Type B pancreatic cell (in vitro differentiated cells): ENCODE measurements around the gene ALG3. TPM values are rescaled to one million over a fixed set of nuclear protein-coding genes. Genes with fewer than 3 reads are reported as not detected.

Experiments used
- DNase-seq: peaks from one replicate; pipeline ENCODE4 v3.0.0; 2021; ENCODE audit warnings: mixed read lengths; ENCODE audit not compliant: unreplicated experiment; ENCODE audit errors: extremely low spot score
- H3K27ac Mint-ChIP-seq: 2 replicates; pipeline ENCODE4 v1.8.0; 2021; ENCODE audit warnings: mild to moderate bottlenecking, mixed read lengths
- H3K27me3 Mint-ChIP-seq: 2 replicates; pipeline ENCODE4 v1.8.0; 2021; ENCODE audit warnings: mixed read lengths
- H3K36me3 Mint-ChIP-seq: 2 replicates; pipeline ENCODE4 v1.8.0; 2021; ENCODE audit warnings: mixed read lengths
- H3K4me1 Mint-ChIP-seq: one replicate; pipeline ENCODE4 v1.8.0; 2021; ENCODE audit warnings: mixed read lengths; ENCODE audit not compliant: unreplicated experiment
- H3K4me3 Mint-ChIP-seq: 2 replicates; pipeline ENCODE4 v1.8.0; 2021; ENCODE audit warnings: mild to moderate bottlenecking, mixed read lengths
- H3K9me3 Mint-ChIP-seq: 2 replicates; pipeline ENCODE4 v1.8.0; 2021; ENCODE audit warnings: mixed read lengths
- total RNA-seq: library from RNA; stranded (reverse); gene quantifications from 2 replicates; pipeline ENCODE4 v1.2.1, GENCODE V29; 2021; ENCODE audit warnings: low replicate concordance
- TF ChIP-seq, protein P1 (sequence below): fragments of 200-600 bp; sonication (generic); conservative IDR thresholded peaks from 2 replicates; pipeline ENCODE4 v1.5.0; 2021; ENCODE audit warnings: antibody characterized with exemption, mild to moderate bottlenecking

The ALG3 gene
- total RNA-seq, 1 donor from 2014 or later: 55.8 TPM

DNA sequence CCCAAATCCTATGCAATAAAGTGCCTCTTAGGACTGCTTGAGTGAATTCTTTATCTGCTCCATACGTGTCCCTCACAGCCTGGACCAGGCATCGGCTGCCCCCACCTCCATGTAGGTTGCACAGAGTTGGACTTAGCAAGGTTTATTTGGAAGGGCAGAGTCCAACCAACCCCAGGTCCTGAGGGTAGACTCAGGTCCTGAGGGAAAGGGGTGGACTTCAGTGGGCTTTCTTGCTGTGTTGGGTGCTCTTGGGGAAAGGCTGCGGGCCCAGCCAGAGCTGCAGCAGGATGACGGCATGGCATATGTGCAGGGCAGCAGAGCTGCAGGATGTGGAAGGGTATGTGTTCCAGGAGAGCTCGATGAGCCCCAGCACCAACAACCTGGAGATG, 6.5 kb downstream of the ALG3 start:
- no peaks in the 10 kb centered on the region for H3K9me3 Mint-ChIP-seq
- peaks cover 8% of the 10 kb centered on the region for H3K36me3 Mint-ChIP-seq
- TF ChIP-seq, protein P1, sequence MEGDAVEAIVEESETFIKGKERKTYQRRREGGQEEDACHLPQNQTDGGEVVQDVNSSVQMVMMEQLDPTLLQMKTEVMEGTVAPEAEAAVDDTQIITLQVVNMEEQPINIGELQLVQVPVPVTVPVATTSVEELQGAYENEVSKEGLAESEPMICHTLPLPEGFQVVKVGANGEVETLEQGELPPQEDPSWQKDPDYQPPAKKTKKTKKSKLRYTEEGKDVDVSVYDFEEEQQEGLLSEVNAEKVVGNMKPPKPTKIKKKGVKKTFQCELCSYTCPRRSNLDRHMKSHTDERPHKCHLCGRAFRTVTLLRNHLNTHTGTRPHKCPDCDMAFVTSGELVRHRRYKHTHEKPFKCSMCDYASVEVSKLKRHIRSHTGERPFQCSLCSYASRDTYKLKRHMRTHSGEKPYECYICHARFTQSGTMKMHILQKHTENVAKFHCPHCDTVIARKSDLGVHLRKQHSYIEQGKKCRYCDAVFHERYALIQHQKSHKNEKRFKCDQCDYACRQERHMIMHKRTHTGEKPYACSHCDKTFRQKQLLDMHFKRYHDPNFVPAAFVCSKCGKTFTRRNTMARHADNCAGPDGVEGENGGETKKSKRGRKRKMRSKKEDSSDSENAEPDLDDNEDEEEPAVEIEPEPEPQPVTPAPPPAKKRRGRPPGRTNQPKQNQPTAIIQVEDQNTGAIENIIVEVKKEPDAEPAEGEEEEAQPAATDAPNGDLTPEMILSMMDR: no peak
- peaks cover 3% of the 10 kb centered on the region for H3K27me3 Mint-ChIP-seq
- H3K27ac Mint-ChIP-seq: no peak overlapping the region
- no peak overlapping the region for H3K4me3 Mint-ChIP-seq
- DNase-seq: no peak
- no peaks in the 10 kb centered on the region for H3K4me1 Mint-ChIP-seq

DNA sequence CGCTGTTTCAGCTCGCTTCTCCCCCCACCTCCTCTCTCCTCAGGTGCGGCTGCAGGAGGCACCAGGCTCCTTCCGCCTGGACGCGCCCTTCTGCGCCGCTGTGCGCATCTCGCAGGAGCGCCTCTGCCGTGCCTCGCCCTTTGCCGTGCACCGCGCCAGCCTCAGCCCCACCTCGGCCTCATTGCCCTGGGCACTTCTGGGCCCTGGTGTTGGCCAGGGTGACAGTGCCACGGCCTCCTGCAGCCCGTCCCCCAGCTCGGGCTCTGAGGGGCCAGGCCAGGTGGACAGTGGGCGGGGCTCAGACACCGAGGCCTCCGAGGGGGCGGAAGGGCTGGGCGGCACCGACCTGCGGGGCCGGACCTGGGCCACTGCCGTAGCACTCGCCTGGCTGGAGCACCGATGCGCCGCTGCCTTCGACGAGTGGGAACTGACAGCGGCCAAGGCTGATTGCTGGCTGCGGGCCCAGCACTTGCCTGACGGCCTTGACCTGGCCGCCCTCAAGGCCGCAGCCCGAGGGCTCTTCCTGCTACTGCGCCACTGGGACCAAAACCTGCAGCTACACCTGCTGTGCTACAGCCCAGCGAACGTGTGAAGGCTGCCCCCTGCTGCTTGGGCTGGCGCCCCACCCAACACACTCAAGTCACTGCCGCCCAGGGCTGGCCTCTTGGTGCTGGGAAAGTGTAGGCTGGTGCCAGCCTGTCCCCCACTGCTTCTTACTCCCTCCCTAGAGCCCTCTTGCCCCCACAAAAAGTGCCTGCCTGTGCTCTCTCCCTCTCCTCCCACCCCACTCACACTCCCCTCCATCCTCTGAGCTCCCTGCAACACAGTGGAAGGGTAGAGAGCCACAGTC, 7.1 kb downstream of the ALG3 start:
- Mint-ChIP-seq H3K9me3 (no peaks in the 10 kb centered on the region), H3K27me3 (peaks cover 9% of the 10 kb centered on the region), H3K4me1 (no peaks in the 10 kb centered on the region), H3K4me3 (no peak overlapping the region), H3K36me3 (peaks cover 8% of the 10 kb centered on the region), H3K27ac (no peak overlapping the region)
- TF ChIP-seq, protein P1: no peak
- no peak for DNase-seq

DNA sequence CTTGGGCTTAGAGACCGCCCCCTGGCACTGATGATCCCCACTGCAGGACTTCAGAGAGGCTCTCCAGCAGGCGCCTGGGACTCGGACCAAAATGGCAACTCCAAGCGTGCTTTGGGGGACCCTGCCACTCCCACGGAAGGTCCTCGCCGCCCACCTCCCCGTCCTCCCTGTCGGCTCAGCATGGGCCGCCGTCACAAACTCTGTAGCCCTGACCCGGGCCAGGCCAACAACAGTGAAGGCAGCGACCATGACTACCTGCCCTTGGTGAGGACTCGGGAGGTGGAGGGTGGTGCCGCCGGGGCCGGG, 7.7 kb downstream of the ALG3 start:
- Mint-ChIP-seq H3K36me3 (peaks cover 8% of the 10 kb centered on the region), H3K4me1 (no peaks in the 10 kb centered on the region), H3K9me3 (no peaks in the 10 kb centered on the region), H3K27me3 (peaks cover 9% of the 10 kb centered on the region), H3K27ac (no peak overlapping the region), H3K4me3 (no peak overlapping the region)
- DNase-seq: no peak
- TF ChIP-seq, protein P1: no peak

DNA sequence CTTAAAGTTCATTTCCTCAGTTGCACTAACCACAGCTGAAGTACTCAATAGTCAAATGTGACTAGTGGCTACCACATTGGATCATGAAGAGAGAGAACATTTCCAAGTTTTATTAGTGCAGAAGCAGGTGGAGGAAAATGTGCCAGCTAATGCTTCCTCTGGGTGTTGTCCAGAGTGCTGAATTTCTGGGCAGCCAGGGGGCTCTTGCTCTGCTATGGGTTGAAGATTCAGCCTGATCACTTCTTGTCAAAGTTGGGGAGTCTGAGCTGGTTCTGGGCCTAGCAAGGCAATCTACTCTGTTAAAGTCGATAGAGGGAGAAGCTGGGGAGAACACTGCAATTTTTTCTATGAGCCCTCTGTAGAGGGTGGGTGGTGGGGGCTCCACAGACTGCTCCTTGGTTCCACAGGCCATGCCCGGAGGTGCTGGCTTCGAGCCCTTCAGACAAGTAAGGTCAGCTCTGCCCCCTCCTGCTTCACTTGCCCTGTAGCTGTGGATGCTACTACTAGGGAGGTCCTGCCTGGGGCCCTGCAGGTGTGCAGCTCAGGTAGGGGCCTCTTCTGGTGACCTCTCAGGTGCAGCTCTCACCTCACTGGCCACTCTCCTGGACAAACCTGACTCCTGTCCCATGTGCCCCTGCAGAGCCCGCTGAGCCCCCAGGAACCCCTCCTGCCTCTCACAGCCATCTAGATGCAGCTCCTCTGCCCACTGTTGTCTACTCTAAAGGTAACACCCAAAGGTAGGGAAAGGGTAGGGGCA, 8.2 kb downstream of the ALG3 start:
- Mint-ChIP-seq H3K36me3 (peaks cover 4% of the 10 kb centered on the region), H3K27ac (no peak overlapping the region), H3K4me1 (no peaks in the 10 kb centered on the region), H3K27me3 (peaks cover 13% of the 10 kb centered on the region), H3K9me3 (no peaks in the 10 kb centered on the region), H3K4me3 (no peak overlapping the region)
- no peak for DNase-seq
- TF ChIP-seq, protein P1: no peak

DNA sequence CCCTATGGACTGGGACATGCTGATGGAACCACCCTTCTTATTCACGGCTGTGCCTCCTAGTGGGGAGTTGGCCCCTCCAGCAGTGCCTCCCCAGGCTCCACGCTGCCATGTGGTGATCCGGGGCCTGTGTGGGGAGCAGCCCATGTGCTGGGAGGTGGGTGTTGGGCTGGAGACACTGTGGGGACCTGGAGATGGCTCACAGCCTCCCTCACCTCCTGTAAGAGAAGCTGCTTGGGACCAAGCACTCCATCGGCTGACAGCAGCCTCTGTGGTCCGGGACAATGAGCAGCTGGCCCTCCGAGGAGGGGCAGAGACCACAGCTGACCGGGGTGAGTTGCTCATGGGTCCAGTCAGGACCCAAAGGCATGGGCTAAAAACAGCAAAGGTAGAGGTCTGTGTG, 9.1 kb downstream of the ALG3 start:
- H3K4me1 Mint-ChIP-seq: no peaks in the 10 kb centered on the region
- no peak overlapping the region for H3K4me3 Mint-ChIP-seq
- TF ChIP-seq, protein P1: no peak
- H3K27me3 Mint-ChIP-seq: peaks cover 19% of the 10 kb centered on the region
- no peak overlapping the region for H3K27ac Mint-ChIP-seq
- peaks cover 4% of the 10 kb centered on the region for H3K36me3 Mint-ChIP-seq
- DNase-seq: no peak
- H3K9me3 Mint-ChIP-seq: no peaks in the 10 kb centered on the region
